GM18909 (cell line): ENCODE data around the gene RGS7.
"Not testable (repeated sequence)": the region's sequence is repeated elsewhere in the genome, so short reads cannot be mapped to it uniquely, and the experiment has no call there.

Source experiments
- ATAC-seq: cut with Tn5 transposase; IDR thresholded peaks from one replicate; pipeline ENCODE4 v1.9.1; 2021; ENCODE audit warnings: mild to moderate bottlenecking; ENCODE audit not compliant: unreplicated experiment, poor library complexity

The RGS7 gene

DNA sequence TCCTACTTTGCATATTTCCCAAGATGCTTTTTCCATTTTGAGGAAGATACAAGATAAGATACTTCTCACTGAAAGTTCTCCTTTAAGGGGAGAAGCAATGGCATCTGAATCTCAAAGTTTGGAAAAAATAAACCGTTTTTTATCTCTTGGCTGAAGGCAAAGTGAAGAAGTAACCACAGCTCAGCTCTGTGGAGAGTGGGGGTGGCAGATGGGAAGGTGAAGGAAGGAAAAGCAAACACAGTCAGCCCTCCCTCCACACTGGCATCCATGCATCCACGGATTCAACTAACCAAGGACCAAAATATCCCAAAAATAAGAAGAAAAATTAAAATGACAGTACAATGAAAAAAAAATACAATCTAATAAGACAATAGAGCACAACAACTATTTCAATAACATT is 211.1 kb downstream of the RGS7 start:
- ATAC-seq: no peak

DNA sequence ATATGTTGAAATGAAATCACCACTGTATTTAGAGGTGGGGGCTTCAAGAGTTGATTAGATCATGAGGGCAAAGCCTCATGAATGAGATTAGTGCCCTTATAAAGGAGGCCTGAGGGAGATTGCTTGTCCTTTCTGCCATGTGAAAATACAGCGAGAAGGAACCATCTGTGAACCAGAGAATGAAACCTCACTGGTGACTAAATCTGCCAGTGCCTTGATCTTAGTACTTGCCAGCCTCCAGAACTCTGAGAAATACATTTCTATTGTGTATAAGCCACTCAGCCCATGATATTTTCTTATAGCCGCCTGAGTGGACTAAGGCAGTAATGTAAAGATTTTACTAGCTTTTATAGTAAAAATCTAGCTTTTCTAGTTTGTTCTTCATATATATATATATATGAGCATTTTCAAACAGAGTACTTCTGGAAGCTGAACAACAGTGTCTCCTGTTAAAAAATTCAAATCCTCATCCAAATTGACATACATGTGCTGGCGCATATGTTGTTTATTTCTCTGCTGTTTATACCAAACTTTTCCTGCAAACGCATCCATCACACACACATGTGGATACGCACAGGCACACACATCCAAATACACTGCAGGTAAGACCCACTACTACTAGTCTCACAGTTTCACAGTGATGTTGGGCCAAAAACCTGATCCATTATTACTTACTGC is 213.1 kb downstream of the RGS7 start:
- no peak for ATAC-seq

DNA sequence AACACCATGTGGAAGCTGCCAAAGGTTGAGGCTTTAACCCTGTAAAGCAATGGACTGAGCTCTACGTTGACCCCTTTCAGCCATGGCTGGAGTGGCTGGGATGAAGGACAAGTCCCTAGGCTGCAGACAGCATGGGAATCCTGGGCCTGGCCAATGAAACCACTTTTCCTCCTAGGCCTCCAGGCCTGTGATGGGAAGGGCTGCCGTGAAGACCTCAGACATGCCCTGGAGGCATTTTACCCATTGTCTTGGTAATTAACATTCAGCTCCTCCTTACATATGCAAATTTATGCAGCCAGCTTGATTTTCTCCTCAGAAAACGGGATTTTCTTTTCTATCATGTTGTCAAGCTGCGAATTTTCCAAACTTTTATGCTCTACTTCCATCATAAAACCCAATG is 214.5 kb downstream of the RGS7 start:
- ATAC-seq: no peak

DNA sequence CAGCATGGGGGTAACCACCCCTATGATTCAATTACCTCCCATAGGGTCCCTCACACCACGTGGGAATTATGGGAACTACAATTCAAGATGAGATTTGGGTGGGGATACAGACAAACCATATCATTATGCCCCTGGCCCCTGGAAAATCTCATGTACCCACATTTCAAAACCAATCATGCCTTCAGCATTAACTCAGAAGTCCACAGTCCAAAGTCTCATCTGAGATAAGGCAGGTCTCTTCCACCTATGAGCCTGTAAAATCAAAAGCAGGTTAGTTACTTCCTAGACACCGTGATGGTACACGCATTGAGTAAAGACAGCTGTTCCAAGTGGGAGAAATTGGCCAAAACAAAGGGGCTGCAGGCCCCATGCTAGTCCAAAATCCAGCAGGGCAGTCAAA is 215.4 kb downstream of the RGS7 start:
- ATAC-seq: not testable (repeated sequence)

DNA sequence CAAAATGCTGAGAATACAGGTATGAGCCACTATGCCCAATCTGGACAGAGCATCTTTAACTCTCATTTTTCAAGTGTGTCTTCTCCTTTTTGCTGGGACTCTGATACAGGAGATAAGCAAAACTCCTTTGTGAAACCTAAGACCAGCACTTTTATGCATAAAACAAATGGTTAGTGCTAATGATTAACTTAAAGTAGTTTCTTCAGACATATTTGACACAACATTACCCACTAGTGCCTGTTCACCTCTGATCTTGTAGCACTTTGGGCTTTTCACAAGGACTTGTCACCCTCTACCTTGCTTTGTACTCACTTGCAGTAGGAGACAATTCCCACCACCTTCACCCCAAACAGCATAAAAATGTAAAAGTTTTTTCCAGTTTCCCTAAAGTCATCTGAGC is 216.3 kb downstream of the RGS7 start:
- ATAC-seq: peak; percentile 68

DNA sequence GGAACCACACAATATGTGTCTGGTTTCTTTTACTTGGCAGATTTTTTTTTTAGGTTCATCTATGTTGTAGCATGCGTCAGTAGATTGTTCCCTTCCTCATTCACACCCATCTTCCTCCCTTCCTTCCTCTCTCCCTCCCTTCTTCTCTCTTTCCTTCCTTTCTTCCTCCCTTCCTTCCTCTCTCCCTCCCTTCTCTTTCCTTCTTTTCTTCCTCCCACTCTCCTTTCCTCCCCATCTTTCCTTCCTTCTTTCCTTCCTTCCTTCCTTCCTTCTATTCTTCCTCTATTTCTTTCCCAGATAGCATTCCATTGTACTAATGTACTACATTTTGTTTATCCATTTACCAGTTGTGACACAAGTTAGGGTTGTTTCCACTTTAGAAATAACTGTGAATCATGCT is 218.0 kb downstream of the RGS7 start:
- ATAC-seq: no peak

DNA sequence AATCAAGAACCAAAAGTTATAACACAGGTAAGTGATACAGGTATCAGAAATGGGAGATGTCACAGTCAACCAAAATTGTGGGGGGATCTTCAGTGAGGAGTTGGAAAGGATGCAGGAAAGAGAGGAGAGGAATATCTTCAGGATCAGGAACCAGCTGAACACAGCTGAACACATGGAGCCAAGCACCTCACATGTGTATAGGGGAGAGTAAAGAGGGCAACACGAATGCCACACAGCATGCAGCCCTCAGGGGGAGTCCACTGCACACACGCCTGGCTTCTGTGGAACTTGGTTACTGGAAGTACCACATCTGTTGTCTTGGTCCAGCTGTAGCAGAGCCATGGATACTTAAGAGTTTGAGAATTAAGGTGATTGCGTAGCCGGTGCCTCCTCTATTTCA is 218.8 kb downstream of the RGS7 start:
- ATAC-seq: no peak

DNA sequence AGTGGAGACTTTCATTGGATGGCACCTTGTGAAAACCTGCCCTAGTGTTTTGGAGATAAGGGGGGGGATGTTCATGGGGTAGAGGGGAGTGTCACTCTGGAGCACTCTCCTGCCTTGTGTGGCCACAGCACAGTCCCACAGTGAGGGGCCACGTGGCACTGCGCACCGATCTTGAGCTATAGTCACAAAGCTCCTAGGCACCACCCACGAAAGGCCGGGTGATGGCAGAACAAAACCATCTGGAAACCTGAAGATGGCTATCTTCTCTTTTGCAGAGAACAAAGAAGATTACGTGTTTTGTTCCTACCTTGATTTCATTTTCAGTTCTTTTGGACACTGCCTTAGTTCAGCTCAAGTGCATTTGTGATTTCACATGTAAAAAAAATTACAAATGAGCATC is 220.6 kb downstream of the RGS7 start:
- no peak for ATAC-seq

DNA sequence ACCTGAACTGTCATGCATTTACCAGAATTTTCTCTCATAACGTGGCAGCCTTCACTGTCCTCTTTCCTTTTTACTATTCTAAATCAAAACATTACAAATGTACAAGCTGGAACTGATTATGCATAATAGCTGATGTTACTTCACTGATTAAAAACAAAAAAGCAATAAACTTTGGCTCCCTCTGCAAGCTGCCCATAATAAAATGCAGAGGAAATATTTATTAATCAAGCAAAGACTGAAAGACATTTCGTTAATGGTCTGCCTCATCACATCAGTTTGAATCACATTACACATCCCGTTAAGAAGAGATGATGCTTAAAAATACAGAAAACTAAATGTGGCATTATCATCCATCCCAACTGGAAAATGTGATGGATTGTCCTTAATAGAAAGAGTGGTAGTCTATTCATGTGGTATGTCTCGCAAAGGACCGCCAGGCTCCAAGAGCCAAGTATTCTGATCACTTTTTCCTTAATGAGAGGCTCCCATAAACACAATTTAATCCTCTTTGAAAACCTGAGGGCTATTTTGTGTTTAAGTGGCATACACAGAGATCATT is 225.3 kb downstream of the RGS7 start:
- ATAC-seq: no peak

DNA sequence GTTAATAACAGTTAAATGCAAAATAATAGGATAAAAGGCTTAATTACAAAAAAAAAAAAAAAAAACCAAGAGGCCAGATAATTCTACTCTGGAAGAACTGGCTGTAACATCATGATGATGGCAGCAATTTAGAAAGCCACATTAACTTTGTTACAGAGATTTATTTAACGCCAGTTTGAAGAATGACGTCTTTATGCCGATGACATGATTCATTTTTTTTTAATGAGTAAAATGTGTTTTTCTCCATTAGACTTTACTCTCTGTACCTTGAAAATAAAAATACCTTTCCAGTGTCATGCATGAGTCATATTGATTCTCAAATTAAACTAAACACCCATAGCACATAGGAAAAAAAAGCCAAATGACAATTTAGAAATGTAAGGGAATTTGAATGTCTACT is 226.1 kb downstream of the RGS7 start:
- no peak for ATAC-seq

DNA sequence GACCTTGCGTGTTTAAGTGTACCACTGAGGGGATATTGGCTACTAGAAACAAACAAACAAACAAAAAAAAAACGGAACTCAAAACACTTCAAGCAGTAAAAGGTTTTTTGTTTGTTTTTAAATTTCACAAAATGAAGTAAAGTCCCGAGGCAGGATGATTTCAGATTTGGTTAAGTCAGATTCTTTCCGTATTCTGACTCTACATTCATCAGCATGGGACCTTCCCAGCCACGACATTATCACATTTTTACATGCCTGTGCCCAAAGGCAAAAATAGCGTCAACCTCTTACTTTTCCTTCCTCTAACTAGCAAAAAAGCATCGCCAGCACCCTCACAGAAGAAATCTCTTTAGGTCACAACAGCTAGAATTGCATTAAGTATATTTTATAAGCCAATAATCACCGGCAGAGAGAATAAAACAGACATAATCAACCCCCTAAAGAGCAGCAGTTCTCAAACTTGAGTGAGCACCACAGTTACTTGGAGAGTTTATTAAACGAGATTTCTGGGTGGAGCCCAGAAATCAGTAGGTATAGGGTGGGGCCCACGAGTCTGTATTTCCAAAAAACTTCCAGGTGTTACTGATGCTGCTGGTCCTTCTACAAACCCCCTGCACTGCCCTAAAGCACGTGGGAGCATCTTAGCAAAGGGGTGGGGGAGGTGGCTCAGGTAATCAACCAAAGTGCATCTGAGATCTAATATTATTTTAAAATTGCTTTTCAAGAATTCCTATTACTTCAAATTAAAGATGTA is 227.6 kb downstream of the RGS7 start:
- ATAC-seq: no peak

DNA sequence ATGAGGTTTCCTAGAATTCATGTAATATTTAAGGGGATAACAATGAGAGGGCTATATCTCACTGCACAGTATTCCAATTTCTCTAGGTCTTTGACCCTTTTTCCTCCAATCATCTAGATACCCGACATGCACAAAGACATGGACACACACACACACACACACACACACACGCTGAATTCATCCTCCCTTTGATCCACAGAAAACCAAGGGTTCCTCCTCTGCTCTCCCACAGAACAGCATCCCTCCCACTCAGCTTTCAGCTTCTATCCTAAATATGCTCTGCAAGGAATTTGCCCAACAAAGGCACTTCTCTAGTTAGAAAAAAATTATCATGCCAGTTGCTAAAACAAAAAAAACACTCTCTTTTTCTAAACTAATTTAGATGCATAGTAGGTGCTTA is 231.7 kb downstream of the RGS7 start:
- ATAC-seq: no peak

DNA sequence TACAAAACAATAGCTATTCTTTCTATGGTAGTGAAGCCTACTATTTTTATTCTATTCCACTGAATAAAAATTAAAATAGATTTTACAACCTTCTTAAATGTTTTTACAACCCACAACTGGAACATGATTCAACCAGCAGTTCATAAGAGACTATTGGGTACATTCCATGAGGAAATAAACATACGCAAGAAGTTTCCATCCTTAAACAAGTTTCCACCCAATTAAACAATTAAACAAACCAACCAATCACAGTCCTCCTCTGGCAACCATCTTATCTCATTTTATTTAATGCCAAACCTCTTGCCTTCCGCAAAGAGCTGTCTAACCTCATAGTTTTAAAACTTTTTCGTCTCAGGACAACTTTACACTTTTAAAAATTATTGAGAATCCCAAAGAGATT is 239.0 kb downstream of the RGS7 start:
- ATAC-seq: no peak

DNA sequence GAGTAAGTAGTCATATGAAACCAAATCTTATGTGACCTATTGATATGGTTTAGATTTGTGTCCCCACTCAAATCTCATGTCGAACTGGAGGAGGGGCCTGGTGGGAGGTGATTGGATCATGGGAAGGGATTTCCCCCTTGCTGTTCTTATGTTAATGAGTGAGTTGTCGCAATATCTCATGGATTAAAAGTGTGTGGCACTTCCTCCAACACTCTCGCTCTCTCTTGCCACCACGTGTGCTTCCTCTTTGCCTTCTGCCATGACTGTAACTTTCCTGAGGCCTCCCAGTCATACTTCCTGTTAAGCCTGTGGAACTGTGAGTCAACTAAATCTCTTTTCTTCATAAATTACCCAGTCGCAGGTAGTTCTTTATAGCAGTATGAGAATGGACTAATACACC is 241.2 kb downstream of the RGS7 start:
- no peak for ATAC-seq

DNA sequence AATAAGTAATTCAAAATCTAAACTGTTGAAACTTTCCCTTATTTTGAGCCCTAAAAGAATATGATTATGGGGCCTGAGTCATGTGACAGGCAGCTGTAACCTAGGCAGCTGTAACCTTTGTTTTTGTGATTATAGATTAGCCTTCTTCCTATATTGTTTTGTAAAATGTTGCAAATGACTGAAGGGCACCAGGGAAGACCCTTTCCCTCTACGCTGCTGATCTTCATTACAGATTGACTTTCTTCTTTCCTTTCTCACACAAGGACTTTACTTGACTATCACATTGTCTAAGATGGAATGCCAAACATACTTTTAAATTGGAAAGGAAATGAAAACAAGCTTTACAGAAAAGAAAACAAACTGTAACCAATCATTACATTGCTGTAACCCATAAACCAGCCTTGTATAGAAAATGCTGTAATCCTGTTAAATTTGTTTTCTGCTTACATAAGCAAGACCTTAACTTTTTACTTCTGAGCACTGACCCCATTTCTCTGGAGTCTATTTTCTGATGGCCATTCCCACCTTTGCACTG is 242.2 kb downstream of the RGS7 start:
- ATAC-seq: no peak

DNA sequence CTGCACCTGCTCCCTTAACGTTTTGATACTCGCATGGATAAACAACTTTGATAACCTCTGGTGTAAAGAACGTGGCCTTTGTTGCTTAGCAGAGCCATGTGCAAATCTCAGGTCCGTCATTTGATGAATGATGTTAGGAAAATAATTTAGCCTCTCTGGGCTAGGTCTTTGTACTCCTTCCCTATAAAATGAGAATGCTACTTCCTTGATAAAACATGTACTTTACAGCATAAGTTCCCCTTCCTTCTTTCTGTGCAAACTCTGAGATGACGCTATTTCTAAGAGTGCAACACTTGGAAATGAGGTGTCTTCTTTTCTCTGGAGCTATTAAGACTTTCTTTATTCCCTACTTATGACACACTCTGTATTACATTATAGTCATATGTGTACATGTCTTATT is 243.4 kb downstream of the RGS7 start:
- ATAC-seq: no peak

DNA sequence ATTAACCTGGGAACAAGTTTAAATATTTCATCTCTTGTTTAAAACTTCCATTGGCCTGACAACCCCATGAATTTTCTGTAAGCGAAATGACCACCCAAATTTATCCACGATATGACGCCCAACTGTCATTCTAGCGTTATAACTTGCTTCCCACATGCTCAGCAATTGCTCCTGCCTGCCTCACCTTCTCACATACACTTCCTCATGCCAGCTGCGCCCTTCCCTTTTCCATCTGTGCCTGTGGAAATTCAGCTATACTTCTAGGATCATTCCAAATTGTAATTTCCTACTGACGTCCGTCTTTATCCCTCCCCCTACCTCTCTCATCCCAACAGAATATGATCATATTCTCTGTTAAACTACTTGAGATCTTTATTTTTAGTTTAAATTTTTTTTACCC is 248.0 kb downstream of the RGS7 start:
- ATAC-seq: no peak

DNA sequence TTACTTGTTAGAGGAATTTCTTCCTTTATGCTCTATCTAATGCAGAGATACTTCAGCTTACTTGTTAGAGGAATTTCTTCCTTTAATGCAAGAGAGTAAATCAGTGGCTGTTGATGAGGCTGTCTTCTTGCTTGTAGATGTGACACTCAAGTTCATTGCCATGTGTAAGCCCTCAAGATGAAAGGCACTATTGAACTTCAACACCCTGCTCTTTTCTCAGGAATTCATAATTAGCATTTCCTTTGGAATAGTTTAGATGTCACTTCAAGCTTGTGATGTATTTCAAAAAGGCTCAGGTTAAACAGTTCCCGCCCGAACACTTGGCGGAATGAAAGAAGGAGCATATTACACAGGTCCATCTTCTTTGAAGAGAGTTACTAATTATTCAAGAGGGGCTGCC is 251.9 kb downstream of the RGS7 start:
- ATAC-seq: no peak

DNA sequence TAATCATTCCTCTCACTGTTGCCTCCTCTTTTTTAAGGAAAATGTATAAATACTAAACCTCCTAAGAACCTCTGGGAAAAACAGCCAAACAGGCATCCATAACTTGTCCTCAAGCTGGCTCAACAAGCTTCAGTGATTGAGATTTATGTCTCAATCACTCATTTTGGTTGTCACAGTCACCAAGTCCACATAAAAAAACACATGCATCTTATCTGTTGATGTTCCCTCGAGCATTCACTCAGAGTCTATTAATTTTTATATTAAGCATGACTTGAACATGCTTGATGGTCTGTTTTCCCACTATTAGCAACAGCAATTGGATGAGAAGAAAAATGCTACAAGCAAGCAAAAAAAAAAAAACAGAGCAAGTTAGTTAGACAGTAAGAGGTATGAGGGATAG is 254.3 kb downstream of the RGS7 start:
- no peak for ATAC-seq

DNA sequence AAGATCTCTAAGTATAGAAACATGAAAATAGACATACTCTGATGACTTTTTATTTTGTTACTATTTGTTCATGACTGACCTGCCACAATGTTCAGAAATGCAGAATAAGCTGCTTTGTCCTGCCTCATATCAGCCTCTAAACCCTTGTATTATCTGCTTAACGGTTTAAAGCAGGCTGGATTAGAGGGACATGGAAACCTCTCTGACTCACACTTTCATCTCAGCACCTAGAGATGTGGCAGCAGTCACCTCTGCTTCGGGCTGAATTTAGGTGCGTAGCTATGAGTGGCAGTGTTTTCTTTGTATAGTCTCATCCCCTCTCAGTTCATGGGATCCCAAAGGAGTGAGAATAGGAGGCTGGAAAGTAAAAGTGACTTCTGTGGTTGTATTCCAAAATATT is 255.4 kb downstream of the RGS7 start:
- no peak for ATAC-seq

DNA sequence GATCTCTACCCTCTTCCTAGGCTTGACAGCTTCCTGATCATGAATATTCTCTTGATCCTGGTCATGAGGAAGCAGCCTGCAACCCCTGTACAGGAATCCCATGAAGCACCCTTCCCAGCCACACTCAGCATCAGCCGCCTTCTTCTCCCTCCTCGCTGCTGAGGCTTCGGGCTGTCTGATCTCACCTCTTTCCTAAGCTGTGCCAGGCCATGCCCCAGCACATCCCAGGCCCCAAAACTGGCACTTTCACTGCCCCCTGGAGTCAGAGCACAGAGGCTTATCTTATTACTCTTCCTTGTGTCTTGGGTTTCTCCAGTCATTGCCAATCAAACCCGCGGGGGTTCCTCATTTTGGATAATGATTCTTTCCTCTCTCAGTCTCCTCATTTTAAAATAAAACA is 259.5 kb downstream of the RGS7 start:
- ATAC-seq: no peak

DNA sequence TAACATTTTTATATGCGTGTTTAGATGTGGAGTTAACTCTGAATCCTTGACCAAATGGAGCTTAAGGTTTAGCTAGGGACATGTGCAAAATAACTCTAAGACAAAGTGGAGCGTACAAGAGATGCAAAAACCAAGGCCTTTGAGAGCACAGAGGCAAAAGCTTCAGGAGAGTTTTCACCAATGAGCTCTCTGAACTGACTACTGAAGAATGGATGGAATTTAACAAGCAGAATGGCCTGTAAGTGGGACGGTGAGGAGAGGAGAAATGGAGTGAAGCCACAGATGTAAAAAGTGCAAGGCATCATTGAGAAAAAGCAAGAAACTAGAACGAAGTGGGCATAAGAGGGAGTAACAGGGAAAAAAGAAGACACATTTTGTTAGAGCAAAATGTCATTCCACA is 260.0 kb downstream of the RGS7 start:
- ATAC-seq: no peak
